Measurements from ENCODE around the gene OGFOD3. TPM values are rescaled to one million over a fixed set of nuclear protein-coding genes. Genes with fewer than 3 reads are reported as not detected.
A peak's percentile ranks its signal among the peaks of the same experiment; 100 is the strongest.

OGFOD3 gene
- total and polyA plus RNA-seq, 9 of the 15 experiments (the other 6 are each of a cell fraction or from before 2014, with no cell fraction given), result 0.69 to 44.7 (median 18.9) TPM

- TF ChIP-seq E2F6 (IDR thresholded peaks at IDR 0.05; ENCODE audit: borderline replicate concordance in 1 of 2, extremely low read depth in 1 of 2, insufficient read depth in 1 of 2, insufficient read length in 1 of 2, low read depth in 1 of 2, low read length in 1 of 2, poor library complexity in 1 of 2, severe bottlenecking in 1 of 2) (peak in 1 of 2 experiments; percentile 18), ZNF507 (tag; conservative IDR thresholded peaks at IDR 0.05) (no peak), NFYB (IDR thresholded peaks at IDR 0.05; ENCODE audit: extremely low read depth, insufficient read length) (no peak), FOXA3 (CRISPR knock-in tag; conservative IDR thresholded peaks at IDR 0.05 in 1 of 2, IDR thresholded peaks at IDR 0.05 in 1 of 2) (no peak), ARID4B (CRISPR knock-in tag; IDR thresholded peaks at IDR 0.05) (0 out of 2 replicates have a peak, but pooled peaks have one; percentile 5), FOS (IDR thresholded peaks at IDR 0.05; ENCODE audit: extremely low read depth, insufficient read length) (no peak), FOXK2 (conservative IDR thresholded peaks at IDR 0.05 in 1 of 2, IDR thresholded peaks at IDR 0.05 in 1 of 2; ENCODE audit: low read depth in 2 of 2) (no peak), PTRF (tag; IDR thresholded peaks at IDR 0.05) (no peak), ZNF239 (CRISPR knock-in tag; IDR thresholded peaks at IDR 0.05) (no peak), ZKSCAN1 (IDR thresholded peaks at IDR 0.05; ENCODE audit: low read depth, low read length) (no peak), ZNF197 (CRISPR knock-in tag; IDR thresholded peaks at IDR 0.05; ENCODE audit: low read depth) (no peak), MIER1 (IDR thresholded peaks at IDR 0.05; ENCODE audit: low read depth) (no peak), ELF4 (CRISPR knock-in tag; IDR thresholded peaks at IDR 0.05) (no peak), PATZ1 (CRISPR knock-in tag; IDR thresholded peaks at IDR 0.05; ENCODE audit: borderline replicate concordance) (no peak), ZNF589 (CRISPR knock-in tag; IDR thresholded peaks at IDR 0.05; ENCODE audit: low read depth) (no peak), TAF7 (tag; IDR thresholded peaks at IDR 0.05) (no peak), ZNF512 (tag; IDR thresholded peaks at IDR 0.05) (no peak), POLR3G (IDR thresholded peaks at IDR 0.05; ENCODE audit: extremely low read depth, insufficient read length, insufficient replicate concordance) (no peak)
Measured at GRCh38 chr17:82458885-82459424, 40.6 kb upstream of the OGFOD3 start (continued).
